ENCODE results near the gene FOXL1. TPM values are rescaled to one million over a fixed set of nuclear protein-coding genes. Genes with fewer than 3 reads are reported as not detected.

Gene FOXL1
- total and polyA plus RNA-seq, 5 donors: 0.75 to 1.8 (median 1.5) TPM

DNA sequence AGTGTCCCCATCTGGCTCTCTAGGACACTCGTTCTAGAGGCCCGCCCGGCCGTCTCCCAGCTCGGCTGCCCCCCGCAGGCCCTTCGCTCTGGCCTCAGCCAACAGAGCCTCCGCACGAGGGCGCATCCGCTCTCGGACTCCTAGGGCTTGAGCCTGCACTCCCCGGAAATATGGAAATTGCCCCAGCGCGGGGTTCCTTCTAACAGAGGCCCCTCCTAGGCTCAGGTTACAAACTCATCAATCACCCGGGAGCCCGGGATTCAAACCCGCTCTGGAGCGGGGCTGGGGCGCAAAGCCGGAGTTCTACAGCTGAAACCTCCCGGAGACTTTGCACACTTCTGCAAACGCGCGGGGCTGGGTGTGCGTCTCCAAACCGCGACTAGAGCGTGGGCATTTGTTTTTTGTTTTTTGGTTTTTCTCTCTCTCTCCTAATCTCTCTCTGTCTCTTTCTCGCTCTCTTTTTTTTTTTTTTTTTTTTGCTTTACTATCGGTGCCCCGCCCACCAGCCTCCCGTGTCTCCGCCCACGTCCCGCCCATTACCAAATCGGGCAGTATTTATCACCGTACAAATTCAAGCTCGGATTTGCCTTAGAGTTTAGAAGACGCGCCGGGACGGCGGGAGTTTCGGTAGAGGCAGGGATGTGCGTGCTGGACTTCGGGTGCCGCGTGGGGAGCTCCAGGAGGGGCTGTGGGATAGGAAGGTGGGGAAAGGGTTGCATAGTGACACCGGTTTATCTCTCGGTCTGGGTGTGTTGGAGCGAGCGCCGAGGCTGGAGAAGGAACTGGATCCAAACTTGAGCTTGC is 2.4 kb upstream of the FOXL1 start:
- WGBS: under 1% methylated on average over 54 of the region's 54 CpGs
- no peaks in the 10 kb centered on the region for H3K9me3 ChIP-seq (ENCODE audit: control insufficient read depth, low read length)
- intact Hi-C loops (cut with DNase I): loop anchor here (5.0 to 10.0 kb wide), 4 partner anchors 89 to 189 kb away; no protein-coding TSS in a partner anchor
- H3K27me3 ChIP-seq (ENCODE audit: control insufficient read depth, insufficient read depth): no peaks in the 10 kb centered on the region
- peak; percentile 84 to 95 (median 93) for DNase-seq
- ATAC-seq: peak; percentile 79 to 83
- H3K27ac ChIP-seq (ENCODE audit: low read length): peak overlapping the region; percentile 31
- peak overlapping the region; percentile 49 for H3K4me3 ChIP-seq (ENCODE audit: low read length)
- no peaks in the 10 kb centered on the region for H3K4me1 ChIP-seq (ENCODE audit: control insufficient read depth, insufficient read depth, low read length)

GRCh38 chr16:86576591-86577313 is 1.6 kb upstream of the FOXL1 start:
- H3K27ac ChIP-seq (ENCODE audit: low read length): no peak overlapping the region
- 32% methylated on average over 33 of the region's 33 CpGs for WGBS
- intact Hi-C loops (cut with DNase I): loop anchor here (5.0 to 10.0 kb wide), 4 partner anchors 88 to 188 kb away; no protein-coding TSS in a partner anchor
- no peaks in the 10 kb centered on the region for H3K27me3 ChIP-seq (ENCODE audit: control insufficient read depth, insufficient read depth)
- DNase-seq (peak in 2 of 3 donors; percentile 68 to 71), ATAC-seq (no peak)
- no peaks in the 10 kb centered on the region for H3K9me3 ChIP-seq (ENCODE audit: control insufficient read depth, low read length)
- H3K4me3 ChIP-seq (ENCODE audit: low read length): peak overlapping the region; percentile 49
- no peaks in the 10 kb centered on the region for H3K4me1 ChIP-seq (ENCODE audit: control insufficient read depth, insufficient read depth, low read length)

DNA sequence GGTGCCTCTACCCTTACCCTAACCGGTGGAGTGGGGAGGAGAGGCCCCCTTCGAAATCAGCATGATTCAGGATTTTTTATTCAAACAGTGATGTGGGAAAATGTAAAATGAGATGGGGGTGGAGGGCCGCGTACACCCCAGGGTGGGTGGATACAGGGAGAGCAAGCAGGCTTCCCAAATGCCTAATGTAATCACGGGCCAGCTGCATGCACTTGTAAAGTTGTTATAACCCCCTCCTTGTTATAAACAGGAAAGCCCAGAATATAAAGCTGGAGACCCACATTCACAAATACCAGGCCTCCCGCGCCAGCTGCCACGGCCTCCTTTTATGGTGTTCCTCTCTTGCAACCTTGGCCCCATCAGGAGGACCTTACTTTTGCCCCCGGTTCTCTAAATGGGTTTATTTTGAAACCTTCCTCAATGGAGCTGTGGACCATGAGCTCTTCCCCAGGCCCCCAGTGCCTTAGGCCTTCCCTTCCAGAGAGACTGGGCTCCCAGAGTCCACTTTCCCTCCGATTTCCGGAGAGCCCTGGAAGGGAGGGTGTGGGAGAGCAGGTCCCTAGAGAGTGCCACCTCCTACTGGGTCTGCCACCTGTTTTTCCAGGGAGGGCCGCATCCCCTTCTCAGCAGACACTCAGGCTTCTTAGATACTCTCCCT is 906 bp upstream of the FOXL1 start:
- H3K4me3 ChIP-seq (ENCODE audit: low read length): no peak overlapping the region
- H3K4me1 ChIP-seq (ENCODE audit: control insufficient read depth, insufficient read depth, low read length): no peaks in the 10 kb centered on the region
- peak overlapping the region; percentile 62 for H3K27ac ChIP-seq (ENCODE audit: low read length)
- intact Hi-C loops (cut with DNase I): loop anchor here (5.0 to 10.0 kb wide), 4 partner anchors 87 to 187 kb away; no protein-coding TSS in a partner anchor
- H3K27me3 ChIP-seq (ENCODE audit: control insufficient read depth, insufficient read depth): no peaks in the 10 kb centered on the region
- DNase-seq: no peak
- WGBS: 59% methylated on average over 12 of the region's 12 CpGs
- ATAC-seq: no peak
- H3K9me3 ChIP-seq (ENCODE audit: control insufficient read depth, low read length): no peaks in the 10 kb centered on the region

GRCh38 chr16:86578611-86579267 is 390 bp downstream of the FOXL1 start:
- H3K27ac ChIP-seq (ENCODE audit: low read length): peak overlapping the region; percentile 9
- no peaks in the 10 kb centered on the region for H3K9me3 ChIP-seq (ENCODE audit: control insufficient read depth, low read length)
- 9% methylated on average over 69 of the region's 69 CpGs for WGBS
- ATAC-seq (peak; percentile 9 to 56), DNase-seq (peak; percentile 71 to 81 (median 80))
- intact Hi-C loops (cut with DNase I): loop anchor here (5.0 to 10.0 kb wide), 4 partner anchors 86 to 186 kb away; no protein-coding TSS in a partner anchor
- H3K27me3 ChIP-seq (ENCODE audit: control insufficient read depth, insufficient read depth): no peaks in the 10 kb centered on the region
- H3K4me3 ChIP-seq (ENCODE audit: low read length): peak overlapping the region; percentile 22
- H3K4me1 ChIP-seq (ENCODE audit: control insufficient read depth, insufficient read depth, low read length): no peaks in the 10 kb centered on the region

DNA sequence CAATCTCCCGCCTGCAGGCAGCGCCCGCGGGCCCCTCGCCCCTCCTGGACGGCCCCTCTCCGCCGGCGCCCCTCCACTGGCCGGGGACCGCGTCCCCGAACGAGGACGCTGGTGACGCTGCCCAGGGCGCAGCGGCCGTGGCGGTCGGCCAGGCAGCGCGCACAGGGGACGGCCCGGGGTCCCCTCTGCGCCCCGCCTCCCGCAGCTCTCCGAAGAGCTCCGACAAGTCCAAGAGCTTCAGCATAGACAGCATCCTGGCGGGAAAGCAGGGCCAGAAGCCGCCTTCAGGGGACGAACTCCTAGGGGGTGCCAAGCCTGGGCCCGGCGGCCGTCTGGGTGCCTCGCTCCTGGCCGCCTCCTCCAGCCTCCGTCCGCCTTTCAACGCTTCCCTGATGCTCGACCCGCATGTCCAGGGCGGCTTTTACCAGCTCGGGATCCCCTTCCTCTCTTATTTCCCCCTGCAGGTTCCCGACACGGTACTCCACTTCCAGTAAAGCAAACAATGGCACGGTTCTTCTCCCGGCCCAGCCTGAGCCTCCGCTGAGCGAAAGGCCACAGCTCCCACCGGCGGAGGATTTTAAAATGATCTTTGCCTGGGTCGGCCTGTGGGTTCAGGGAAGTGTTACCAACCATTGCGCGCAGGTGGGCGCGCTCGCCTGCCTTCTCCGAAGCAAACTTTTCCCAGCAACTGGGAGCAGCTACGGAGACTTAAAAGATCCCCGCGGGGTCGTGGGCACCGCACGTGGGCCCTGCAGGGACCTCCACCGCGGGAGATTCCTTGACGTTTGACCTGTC is 1.1 kb downstream of the FOXL1 start:
- intact Hi-C loops (cut with DNase I): loop anchor here (5.0 to 10.0 kb wide), 4 partner anchors 85 to 185 kb away; no protein-coding TSS in a partner anchor
- peak in 2 of 3 donors; percentile 78 to 80 for DNase-seq
- no peaks in the 10 kb centered on the region for H3K4me1 ChIP-seq (ENCODE audit: control insufficient read depth, insufficient read depth, low read length)
- H3K27ac ChIP-seq (ENCODE audit: low read length): peak overlapping the region; percentile 19
- H3K4me3 ChIP-seq (ENCODE audit: low read length): peak overlapping the region; percentile 22
- no peaks in the 10 kb centered on the region for H3K27me3 ChIP-seq (ENCODE audit: control insufficient read depth, insufficient read depth)
- peak; percentile 5 to 32 for ATAC-seq
- H3K9me3 ChIP-seq (ENCODE audit: control insufficient read depth, low read length): no peaks in the 10 kb centered on the region
- 25% methylated on average over 69 of the region's 69 CpGs for WGBS

- H3K27me3 ChIP-seq (ENCODE audit: control insufficient read depth, insufficient read depth): no peaks in the 10 kb centered on the region
- H3K4me1 ChIP-seq (ENCODE audit: control insufficient read depth, insufficient read depth, low read length): no peaks in the 10 kb centered on the region
- intact Hi-C loops (cut with DNase I): no loop called here
- 72% methylated on average over 19 of the region's 19 CpGs for WGBS
- no peak for ATAC-seq
- H3K27ac ChIP-seq (ENCODE audit: low read length): no peak overlapping the region
- H3K9me3 ChIP-seq (ENCODE audit: control insufficient read depth, low read length): no peaks in the 10 kb centered on the region
- H3K4me3 ChIP-seq (ENCODE audit: low read length): no peak overlapping the region
- no peak for DNase-seq
Observed at GRCh38 chr16:86580063-86580790, 1.9 kb downstream of the FOXL1 start.

DNA sequence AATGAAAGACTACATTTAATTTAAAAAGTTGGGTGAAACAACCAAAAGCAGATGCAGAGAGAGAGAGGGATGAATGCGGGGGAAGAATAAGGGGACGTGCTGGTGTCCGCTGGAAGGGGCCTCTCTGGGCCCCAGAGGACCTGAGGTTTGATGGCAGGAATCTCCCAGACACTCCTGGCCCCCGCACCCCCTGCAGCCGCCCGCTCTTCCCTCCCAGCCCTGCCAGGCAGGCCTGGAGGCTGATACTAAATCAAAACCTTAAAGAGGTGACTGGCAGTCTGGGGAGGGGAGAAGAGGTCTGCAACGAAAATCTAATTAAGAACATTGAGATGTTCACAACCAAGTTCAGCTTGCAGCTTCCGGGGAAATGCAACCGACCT is 2.4 kb downstream of the FOXL1 start:
- Histone ChIP-seq H3K27me3 (ENCODE audit: control insufficient read depth, insufficient read depth) (no peaks in the 10 kb centered on the region), H3K27ac (ENCODE audit: low read length) (no peak overlapping the region), H3K4me3 (ENCODE audit: low read length) (no peak overlapping the region), H3K9me3 (ENCODE audit: control insufficient read depth, low read length) (no peaks in the 10 kb centered on the region), H3K4me1 (ENCODE audit: control insufficient read depth, insufficient read depth, low read length) (no peaks in the 10 kb centered on the region)
- WGBS: 86% methylated on average over 9 of the region's 9 CpGs
- ATAC-seq (no peak), DNase-seq (no peak)
- intact Hi-C loops (cut with DNase I): no loop called here

DNA sequence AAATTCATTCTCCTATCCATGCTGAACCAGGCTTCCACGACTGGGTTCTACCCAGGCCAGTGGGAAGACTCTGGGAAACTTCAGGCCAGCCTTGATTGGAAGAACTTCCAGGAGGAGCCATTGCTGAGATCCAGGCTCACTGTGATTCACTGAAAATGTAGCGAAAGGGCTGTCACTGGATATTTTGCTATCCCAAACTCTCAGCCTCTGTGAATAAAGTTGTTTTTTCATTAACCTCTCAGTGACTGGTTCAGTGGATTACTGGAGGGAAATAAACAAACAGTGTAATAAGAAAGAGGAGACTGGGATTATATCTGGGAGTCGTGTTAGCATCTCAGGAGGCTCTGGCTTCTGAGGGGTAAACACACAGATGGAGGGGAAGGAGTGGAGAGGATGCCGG is 3.1 kb downstream of the FOXL1 start:
- no peaks in the 10 kb centered on the region for H3K27me3 ChIP-seq (ENCODE audit: control insufficient read depth, insufficient read depth)
- DNase-seq: no peak
- intact Hi-C loops (cut with DNase I): no loop called here
- 60% methylated on average over 4 of the region's 4 CpGs for WGBS
- no peak overlapping the region for H3K27ac ChIP-seq (ENCODE audit: low read length)
- no peak overlapping the region for H3K4me3 ChIP-seq (ENCODE audit: low read length)
- no peak for ATAC-seq
- no peaks in the 10 kb centered on the region for H3K4me1 ChIP-seq (ENCODE audit: control insufficient read depth, insufficient read depth, low read length)
- H3K9me3 ChIP-seq (ENCODE audit: control insufficient read depth, low read length): no peaks in the 10 kb centered on the region

- intact Hi-C loops (cut with DNase I): no loop called here
Observed at GRCh38 chr16:86584071-86584685, 5.8 kb downstream of the FOXL1 start.

More at GRCh38 chr16:86584071-86584685, 5.8 kb downstream of the FOXL1 start:
- DNase-seq: no peak
- no peaks in the 10 kb centered on the region for H3K4me1 ChIP-seq (ENCODE audit: control insufficient read depth, insufficient read depth, low read length)
- no peak for ATAC-seq
- H3K4me3 ChIP-seq (ENCODE audit: low read length): no peak overlapping the region
- no peak overlapping the region for H3K27ac ChIP-seq (ENCODE audit: low read length)
- 90% methylated on average over 6 of the region's 6 CpGs for WGBS
- no peaks in the 10 kb centered on the region for H3K9me3 ChIP-seq (ENCODE audit: control insufficient read depth, low read length)
- H3K27me3 ChIP-seq (ENCODE audit: control insufficient read depth, insufficient read depth): no peaks in the 10 kb centered on the region

Data from right cardiac atrium (tissue), 5 donors.